NCI-H524 treated with DMSO at 0.1 percent for 48 hours (cell line): ENCODE results near the gene MTOR.
A peak's percentile ranks its signal among the peaks of the same experiment; 100 is the strongest.
"Not testable (repeated sequence)": the region's sequence is repeated elsewhere in the genome, so short reads cannot be mapped to it uniquely, and the experiment has no call there.

Experiments
- DNase-seq: peaks from one replicate; lab custom pipeline; 2025; lab: John Stamatoyannopoulos, UW

The MTOR gene

GRCh38 chr1:11180342-11180744, 82.0 kb downstream of the MTOR start:
- DNase-seq = no peak

- not testable (repeated sequence) for DNase-seq
These were observed 82.6 kb downstream of the MTOR start for GRCh38 chr1:11179749-11180148.

GRCh38 chr1:11179125-11179524, 83.2 kb downstream of the MTOR start:
- no peak for DNase-seq

- no peak for DNase-seq
These were observed 84.0 kb downstream of the MTOR start for GRCh38 chr1:11178021-11179015.

- DNase-seq = no peak
These were observed 86.2 kb downstream of the MTOR start for GRCh38 chr1:11176081-11176706.

- DNase-seq = no peak
These were observed 86.9 kb downstream of the MTOR start for GRCh38 chr1:11175461-11175860.

GRCh38 chr1:11174261-11174942, 87.9 kb downstream of the MTOR start:
- DNase-seq = no peak

GRCh38 chr1:11170102-11170501, 92.2 kb downstream of the MTOR start:
- no peak for DNase-seq

GRCh38 chr1:11169202-11169601, 93.1 kb downstream of the MTOR start:
- DNase-seq = no peak

GRCh38 chr1:11168731-11169130, 93.6 kb downstream of the MTOR start:
- DNase-seq = no peak

- DNase-seq = not testable (repeated sequence)
These were observed 95.6 kb downstream of the MTOR start for GRCh38 chr1:11166744-11167143.

GRCh38 chr1:11162752-11163151, 99.6 kb downstream of the MTOR start:
- DNase-seq = not testable (repeated sequence)

GRCh38 chr1:11158720-11159321, 103.5 kb downstream of the MTOR start:
- no peak for DNase-seq

- no peak for DNase-seq
These were observed 104.1 kb downstream of the MTOR start for GRCh38 chr1:11158291-11158690.

GRCh38 chr1:11157867-11158266, 104.5 kb downstream of the MTOR start:
- DNase-seq = peak; percentile 34

- DNase-seq = peak; percentile 5
These were observed 105.0 kb downstream of the MTOR start for GRCh38 chr1:11157394-11157793.

GRCh38 chr1:11156963-11157362, 105.4 kb downstream of the MTOR start:
- DNase-seq = no peak

GRCh38 chr1:11156441-11156840, 105.9 kb downstream of the MTOR start:
- DNase-seq = no peak

- no peak for DNase-seq
These were observed 109.2 kb downstream of the MTOR start for GRCh38 chr1:11153184-11153583.

GRCh38 chr1:11152755-11153154, 109.6 kb downstream of the MTOR start:
- no peak for DNase-seq

- no peak for DNase-seq
These were observed 110.3 kb downstream of the MTOR start for GRCh38 chr1:11151826-11152612.
